Stimulated activated CD8-positive, alpha-beta memory T cell treated with anti-CD3 and anti-CD28 coated beads, Interleukin-7, amount 100 ng/mL, for 4 hours (primary cell): ENCODE data around the gene TMEM150B.
"Not testable (repeated sequence)": the region's sequence is repeated elsewhere in the genome, so short reads cannot be mapped to it uniquely, and the experiment has no call there.

ENCODE experiments used
- DNase-seq, 2 donors: peaks; one replicate each; pipeline ENCODE4 v3.0.0-alpha.2; 2020; ENCODE audit warnings: low read depth in 2 of 2

Gene TMEM150B

DNA sequence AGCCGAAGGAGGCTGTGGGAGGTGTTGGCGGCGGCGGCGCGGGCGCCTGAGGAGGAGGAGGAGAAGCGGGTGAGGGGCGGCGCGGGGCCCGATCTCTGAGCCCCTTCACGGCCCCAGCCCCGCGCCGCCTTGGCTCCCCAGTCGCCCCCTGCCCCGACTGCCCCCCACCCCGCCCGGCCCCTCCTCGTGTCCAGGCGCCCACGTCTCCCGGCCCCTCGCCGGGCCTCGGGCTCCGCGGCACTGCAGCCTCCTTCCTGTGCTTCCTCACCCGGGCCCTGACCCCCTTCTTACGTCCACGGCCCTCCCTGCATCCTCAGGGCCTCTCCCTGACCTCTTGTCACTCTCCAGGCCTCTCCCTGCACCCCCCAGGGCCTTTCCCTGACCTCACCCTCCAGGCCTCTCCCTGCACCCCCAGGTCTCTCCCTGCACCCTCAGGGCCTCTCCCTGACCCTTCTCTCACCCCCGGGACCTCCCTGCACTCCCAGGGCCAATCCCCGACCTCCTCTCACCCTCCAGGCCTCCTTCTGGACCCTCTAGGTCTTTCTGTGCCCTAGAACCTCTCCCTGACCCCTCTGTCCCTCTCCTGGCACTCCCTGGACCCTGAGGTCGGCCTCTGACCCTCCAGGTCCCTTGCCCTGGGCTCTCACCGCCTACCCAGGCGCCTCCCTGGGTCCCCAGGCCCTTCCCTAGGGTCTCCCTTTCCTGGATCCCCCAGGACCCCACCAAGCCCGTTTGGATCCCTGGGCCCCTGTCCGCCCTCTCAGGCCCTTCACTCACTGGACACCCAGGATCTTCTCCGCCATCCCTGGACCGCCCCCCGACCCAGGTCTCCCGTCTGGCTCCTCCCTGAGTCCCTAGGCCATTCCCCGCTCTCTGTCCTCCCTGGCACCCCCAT, 15.0 kb upstream of the TMEM150B start:
- no peak for DNase-seq

- peak; percentile 100 for DNase-seq
Measured at GRCh38 chr19:55339105-55339888, 14.2 kb upstream of the TMEM150B start, which contains the start of gene KMT5C. Gene KMT5C (plus strand): TSS chr19:55339876. CDS start chr19:55341937, 2,061 bp downstream.

- DNase-seq = no peak
Measured at GRCh38 chr19:55336101-55336500, 11.0 kb upstream of the TMEM150B start.

DNA sequence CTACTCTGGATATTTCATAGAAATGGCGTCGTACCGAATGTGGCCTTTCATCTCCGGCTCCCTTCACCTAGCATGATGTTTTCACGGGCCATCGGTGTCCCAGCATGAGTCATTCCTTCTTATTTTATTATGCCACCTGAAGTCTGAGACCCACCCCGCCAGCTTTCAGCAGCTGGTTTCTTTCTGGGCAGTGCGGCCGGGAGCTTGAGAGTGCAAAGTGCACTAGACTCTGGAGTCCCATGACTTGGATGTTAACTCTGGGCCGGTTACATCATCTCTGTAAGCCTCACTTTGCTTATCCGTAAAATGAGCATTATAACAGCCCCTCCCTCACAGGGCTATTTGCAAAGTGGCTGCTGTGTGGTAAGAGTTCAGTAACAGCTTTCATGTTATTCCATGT, 8.7 kb upstream of the TMEM150B start:
- DNase-seq = no peak

GRCh38 chr19:55329791-55330190, 4.7 kb upstream of the TMEM150B start:
- not testable (repeated sequence) for DNase-seq

DNA sequence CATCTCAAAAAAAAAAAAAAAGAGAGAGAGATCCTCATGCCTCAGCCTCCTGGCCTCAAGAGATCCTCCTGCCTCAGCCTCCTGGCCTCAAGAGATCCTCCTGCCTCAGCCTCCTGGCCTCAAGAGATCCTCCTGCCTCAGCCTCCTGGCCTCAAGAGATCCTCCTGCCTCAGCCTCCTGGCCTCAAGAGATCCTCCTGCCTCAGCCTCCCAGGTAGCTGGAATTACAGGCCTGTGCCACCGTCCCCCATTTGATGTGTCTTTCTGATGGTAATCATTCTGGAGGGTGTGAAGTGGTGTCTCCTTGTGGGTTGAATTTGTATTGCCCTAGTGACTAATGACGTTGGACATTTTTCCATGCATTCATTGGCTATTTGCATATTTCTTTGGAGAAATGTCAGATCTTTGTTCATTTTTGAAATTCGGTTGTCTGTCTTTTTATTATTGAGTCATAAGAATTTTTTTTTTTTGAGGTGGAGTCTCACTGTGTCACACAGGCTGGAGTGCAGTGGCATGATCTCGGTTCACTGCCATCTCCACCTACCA, 3.7 kb upstream of the TMEM150B start:
- not testable (repeated sequence) for DNase-seq

GRCh38 chr19:55324662-55325061, 479 bp downstream of the TMEM150B start:
- DNase-seq = no peak

GRCh38 chr19:55322204-55322885, 2.8 kb downstream of the TMEM150B start:
- no peak for DNase-seq

GRCh38 chr19:55321466-55322137, 3.5 kb downstream of the TMEM150B start:
- DNase-seq = no peak

- DNase-seq = no peak
Measured at GRCh38 chr19:55320844-55321419, 4.2 kb downstream of the TMEM150B start.

- DNase-seq = no peak
Measured at GRCh38 chr19:55319785-55320184, 5.4 kb downstream of the TMEM150B start.

- DNase-seq = no peak
Measured at GRCh38 chr19:55316646-55317045, 8.5 kb downstream of the TMEM150B start.

- DNase-seq = no peak
Measured at GRCh38 chr19:55315956-55316525, 9.1 kb downstream of the TMEM150B start.

DNA sequence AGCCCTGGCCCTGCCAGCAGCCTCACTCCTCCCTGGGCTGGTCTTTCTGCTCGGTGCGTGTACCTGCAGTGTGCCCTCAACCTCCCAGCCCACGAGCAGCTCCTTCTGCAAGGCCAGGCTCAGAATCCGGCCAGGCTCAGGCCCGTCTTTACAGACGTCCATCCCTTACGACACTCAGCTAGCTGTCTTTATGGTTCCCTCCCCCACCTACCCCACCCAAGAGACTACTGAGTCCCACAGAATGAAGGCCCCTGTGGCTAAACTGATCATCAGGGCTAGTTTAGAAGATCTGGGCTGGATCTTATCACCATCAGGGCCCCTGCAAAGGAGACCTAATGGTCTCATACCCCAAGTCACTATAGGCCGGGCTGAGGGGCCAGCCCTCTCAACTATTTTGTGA, 10.7 kb downstream of the TMEM150B start:
- no peak for DNase-seq

DNA sequence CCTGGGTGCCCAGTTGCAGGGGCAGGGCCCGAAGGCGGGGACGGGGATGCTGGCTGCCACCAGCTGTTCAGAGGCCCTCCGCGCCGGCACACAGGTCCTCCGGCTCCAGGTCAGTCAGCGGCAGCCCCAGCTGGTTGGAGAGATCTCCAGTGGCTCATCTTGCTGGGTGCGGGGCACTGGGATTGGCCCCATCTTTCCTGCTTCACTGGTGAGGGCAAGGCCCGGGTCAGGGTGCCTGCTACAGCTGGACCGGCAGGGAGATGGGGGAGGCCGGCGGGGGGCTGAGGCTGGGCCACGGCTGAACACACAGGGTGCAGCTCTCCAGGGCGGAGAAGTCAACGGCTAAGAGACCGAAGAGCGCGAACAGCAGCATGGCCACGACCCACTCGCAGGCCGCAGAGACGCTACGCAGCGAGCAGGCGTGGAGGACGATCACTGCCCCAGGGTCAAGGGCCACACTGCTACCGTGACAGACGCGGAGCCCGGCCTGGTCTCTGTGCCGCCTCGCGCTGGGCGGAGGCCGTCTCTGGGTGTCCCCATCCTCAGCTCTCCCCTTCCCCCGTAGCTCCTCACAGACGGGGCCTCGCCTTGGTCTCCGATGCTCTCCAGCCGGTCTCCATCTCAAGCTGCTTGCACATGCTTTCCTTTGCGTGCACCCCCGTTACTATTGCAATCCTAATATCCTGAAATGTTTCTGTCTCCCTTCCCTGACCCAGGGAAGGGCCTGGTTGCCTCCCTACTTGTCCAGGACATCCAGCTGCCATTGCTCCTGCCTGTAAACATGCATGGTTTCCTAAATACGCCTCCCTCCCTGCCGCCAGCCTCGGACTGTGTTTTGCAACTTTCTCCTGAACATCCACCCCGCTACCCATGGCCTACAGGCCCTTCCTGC, 12.3 kb downstream of the TMEM150B start:
- DNase-seq = no peak

GRCh38 chr19:55311797-55312196, 13.3 kb downstream of the TMEM150B start:
- no peak for DNase-seq

DNA sequence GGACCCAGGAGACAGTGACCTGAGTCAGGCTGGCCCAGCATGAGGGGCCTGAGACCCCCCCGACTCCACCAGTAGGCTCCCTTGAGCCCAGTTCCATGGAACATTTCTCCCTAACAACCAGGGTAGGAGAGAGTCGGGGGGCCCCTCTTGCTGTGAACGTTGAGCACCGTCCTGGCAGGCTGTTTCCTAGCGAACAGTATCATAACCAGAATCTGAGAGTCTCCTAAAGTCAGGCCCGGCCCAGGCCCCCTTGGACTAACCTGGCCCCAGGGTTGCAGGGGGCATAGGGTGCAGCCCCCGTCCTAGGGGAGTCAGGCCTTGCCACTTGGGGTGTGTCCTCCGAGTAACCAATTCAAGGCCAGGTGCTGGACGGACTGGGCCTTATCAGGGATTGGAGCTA, 13.7 kb downstream of the TMEM150B start:
- no peak for DNase-seq

GRCh38 chr19:55310498-55310897, 14.6 kb downstream of the TMEM150B start:
- DNase-seq = no peak

DNA sequence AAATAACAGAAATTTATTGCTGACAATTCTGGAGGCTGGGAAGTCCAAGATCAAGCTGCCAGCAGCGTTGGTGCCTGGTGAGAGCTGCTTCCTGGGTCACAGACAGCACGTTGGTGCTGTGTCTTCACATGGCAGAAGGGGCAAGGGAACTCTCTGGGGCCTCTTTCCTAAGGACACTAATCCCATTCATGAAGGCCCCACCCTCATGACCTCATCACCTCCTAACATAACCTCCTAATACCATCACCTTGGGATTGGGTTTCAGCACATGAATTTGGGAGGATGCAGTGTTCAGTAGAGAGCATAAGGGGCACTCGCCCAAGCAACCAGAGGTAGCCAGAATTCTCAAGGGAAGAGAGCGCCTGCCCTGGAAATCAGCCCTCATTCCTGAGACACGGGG, 15.7 kb downstream of the TMEM150B start:
- DNase-seq = no peak

- DNase-seq = no peak
Measured at GRCh38 chr19:55308281-55308680, 16.9 kb downstream of the TMEM150B start.
